ENCODE measurements around the gene CHN1. TPM values are rescaled to one million over a fixed set of nuclear protein-coding genes. Genes with fewer than 3 reads are reported as not detected.
A peak's percentile ranks its signal among the peaks of the same experiment; 100 is the strongest.

The CHN1 gene
- polyA plus RNA-seq, 2 donors, result 1.1 to 3.2 TPM

DNA sequence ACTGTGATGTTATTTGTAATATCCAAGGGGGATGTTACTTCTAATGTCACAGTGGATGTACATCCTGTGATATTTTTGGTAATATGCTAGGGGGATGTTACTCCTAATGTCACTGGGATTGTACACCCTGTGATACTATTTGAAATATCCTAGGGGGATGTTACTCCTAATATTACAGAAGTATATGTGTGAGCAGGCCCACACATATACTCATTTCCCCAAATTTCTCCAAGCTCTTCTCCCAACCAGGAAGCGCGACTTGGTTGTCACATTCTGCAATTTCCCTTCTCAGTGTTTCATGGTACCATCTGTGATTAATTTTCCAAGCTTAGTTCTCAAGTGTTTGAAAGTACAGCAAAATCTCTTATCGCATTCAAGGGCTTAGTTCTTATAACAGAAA, 29.5 kb upstream of the CHN1 start:
- Histone ChIP-seq H3K36me3 (ENCODE audit: control insufficient read depth in 2 of 2, insufficient read depth in 2 of 2, low read length in 1 of 2) (no peaks in the 10 kb centered on the region), H3K4me1 (ENCODE audit: control insufficient read depth in 2 of 2, insufficient read depth in 2 of 2, low read length in 1 of 2) (no peaks in the 10 kb centered on the region), H3K27ac (ENCODE audit: low read depth in 2 of 2, low read length in 1 of 2) (no peak overlapping the region), H3K9me3 (ENCODE audit: control insufficient read depth in 2 of 2, insufficient read depth in 1 of 2, low read depth in 1 of 2, low read length in 1 of 2) (no peaks in the 10 kb centered on the region), H3K27me3 (ENCODE audit: control insufficient read depth in 1 of 2, insufficient read depth in 2 of 2, low read length in 2 of 2) (no peaks in the 10 kb centered on the region), H3K4me3 (ENCODE audit: low read depth in 1 of 2, low read length in 2 of 2) (no peak overlapping the region)
- WGBS, 2 donors, result 92% methylated on average over 3 of the region's 3 CpGs

DNA sequence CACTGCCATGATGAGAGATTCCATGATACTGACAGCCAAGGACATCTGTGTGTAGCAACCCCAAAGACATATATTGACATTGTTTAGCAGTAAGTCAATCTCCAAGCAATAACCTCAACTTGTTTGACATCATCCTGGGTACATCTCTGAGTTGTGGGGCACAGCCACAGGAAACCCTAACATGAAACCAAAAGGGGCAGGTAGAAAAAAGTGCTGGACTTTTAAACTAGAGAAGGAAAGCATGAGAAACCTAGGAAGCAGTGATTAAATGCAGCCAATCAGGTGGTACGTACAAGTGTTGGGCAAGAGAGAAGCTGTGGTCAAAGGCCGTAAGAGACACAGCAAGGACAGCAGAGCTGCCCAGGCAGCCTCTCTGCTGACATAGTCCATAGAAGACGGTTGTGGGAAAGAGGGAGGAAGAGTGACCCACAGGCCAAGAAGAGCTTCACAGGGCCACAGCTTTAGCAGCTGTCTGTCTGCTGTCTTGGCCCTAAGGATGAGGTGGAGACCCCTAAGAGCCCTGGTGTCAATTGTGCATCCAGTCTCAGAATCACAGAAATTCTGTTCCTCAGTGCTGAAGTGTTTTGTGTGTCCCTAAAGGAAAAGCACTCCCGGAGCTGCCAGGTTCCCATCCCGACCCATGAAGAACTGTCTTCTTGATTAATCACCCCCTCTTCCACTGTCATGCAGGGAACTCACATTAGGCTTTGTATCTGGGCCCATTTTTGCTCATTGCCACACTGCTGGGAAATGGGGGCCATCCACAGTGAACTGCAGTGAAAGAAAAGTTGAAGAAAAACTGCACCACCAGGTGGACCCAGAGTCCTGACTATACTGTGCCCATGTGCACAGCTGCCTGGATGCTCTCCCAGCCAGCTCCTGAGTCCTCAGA, 25.4 kb upstream of the CHN1 start:
- no peak overlapping the region for H3K27ac ChIP-seq (ENCODE audit: low read depth in 2 of 2, low read length in 1 of 2)
- H3K36me3 ChIP-seq (ENCODE audit: control insufficient read depth in 2 of 2, insufficient read depth in 2 of 2, low read length in 1 of 2), result no peaks in the 10 kb centered on the region
- H3K27me3 ChIP-seq (ENCODE audit: control insufficient read depth in 1 of 2, insufficient read depth in 2 of 2, low read length in 2 of 2), result no peaks in the 10 kb centered on the region
- no peaks in the 10 kb centered on the region for H3K9me3 ChIP-seq (ENCODE audit: control insufficient read depth in 2 of 2, insufficient read depth in 1 of 2, low read depth in 1 of 2, low read length in 1 of 2)
- H3K4me1 ChIP-seq (ENCODE audit: control insufficient read depth in 2 of 2, insufficient read depth in 2 of 2, low read length in 1 of 2), result no peaks in the 10 kb centered on the region
- 74 to 80% methylated on average over 5 of the region's 5 CpGs for WGBS, 2 donors
- H3K4me3 ChIP-seq (ENCODE audit: low read depth in 1 of 2, low read length in 2 of 2), result no peak overlapping the region

DNA sequence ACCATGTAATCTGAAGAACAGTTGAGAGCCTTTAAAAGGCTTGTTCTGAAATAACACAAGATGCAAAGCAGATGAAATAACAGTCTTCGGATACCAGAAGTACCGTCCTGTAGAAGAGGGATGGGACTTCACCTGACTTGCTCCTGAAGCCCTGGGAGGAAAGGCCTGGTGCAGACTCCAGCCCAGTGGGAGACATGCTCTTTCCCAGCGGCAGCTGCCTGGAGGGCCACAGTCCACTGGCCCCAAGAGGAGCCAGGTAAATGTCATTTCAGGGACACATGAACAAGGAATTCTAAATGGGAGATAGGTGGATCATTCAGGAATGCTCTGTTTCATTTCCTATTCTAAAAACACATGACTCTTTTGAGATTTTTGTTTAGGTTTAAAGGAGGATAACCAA, 22.6 kb upstream of the CHN1 start:
- WGBS, 2 donors, result 96 to 97% methylated on average over 3 of the region's 3 CpGs

DNA sequence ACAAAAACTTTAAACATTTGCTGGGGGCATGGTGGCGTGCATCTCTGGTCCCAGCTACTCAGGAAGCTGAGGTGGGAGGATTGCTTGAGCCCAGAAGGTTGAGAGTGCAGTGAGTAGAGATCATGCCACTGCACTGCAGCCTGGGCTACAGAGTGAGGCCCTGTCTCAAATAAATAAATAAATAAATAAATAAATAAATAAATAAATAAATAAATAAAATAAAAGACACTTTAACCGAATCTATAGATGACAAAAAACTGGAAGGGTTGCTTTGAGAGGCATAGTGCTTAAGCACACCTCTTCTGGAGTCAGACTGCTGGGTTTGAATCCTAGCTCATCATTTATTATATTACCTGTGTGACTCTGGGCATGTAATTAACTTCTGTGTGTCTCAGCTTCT, 21.2 kb upstream of the CHN1 start:
- no peaks in the 10 kb centered on the region for H3K27me3 ChIP-seq (ENCODE audit: control insufficient read depth in 1 of 2, insufficient read depth in 2 of 2, low read length in 2 of 2)
- H3K4me3 ChIP-seq (ENCODE audit: low read depth in 1 of 2, low read length in 2 of 2), result no peak overlapping the region
- 90 to 93% methylated on average over 2 of the region's 2 CpGs for WGBS, 2 donors
- H3K9me3 ChIP-seq (ENCODE audit: control insufficient read depth in 2 of 2, insufficient read depth in 1 of 2, low read depth in 1 of 2, low read length in 1 of 2), result no peaks in the 10 kb centered on the region
- H3K36me3 ChIP-seq (ENCODE audit: control insufficient read depth in 2 of 2, insufficient read depth in 2 of 2, low read length in 1 of 2), result no peaks in the 10 kb centered on the region
- no peak overlapping the region for H3K27ac ChIP-seq (ENCODE audit: low read depth in 2 of 2, low read length in 1 of 2)
- no peaks in the 10 kb centered on the region for H3K4me1 ChIP-seq (ENCODE audit: control insufficient read depth in 2 of 2, insufficient read depth in 2 of 2, low read length in 1 of 2)

More for the DNA sequence above, 22.6 kb upstream of the CHN1 start:
- Histone ChIP-seq H3K9me3 (ENCODE audit: control insufficient read depth in 2 of 2, insufficient read depth in 1 of 2, low read depth in 1 of 2, low read length in 1 of 2) (no peaks in the 10 kb centered on the region), H3K4me1 (ENCODE audit: control insufficient read depth in 2 of 2, insufficient read depth in 2 of 2, low read length in 1 of 2) (no peaks in the 10 kb centered on the region), H3K4me3 (ENCODE audit: low read depth in 1 of 2, low read length in 2 of 2) (no peak overlapping the region), H3K36me3 (ENCODE audit: control insufficient read depth in 2 of 2, insufficient read depth in 2 of 2, low read length in 1 of 2) (no peaks in the 10 kb centered on the region), H3K27me3 (ENCODE audit: control insufficient read depth in 1 of 2, insufficient read depth in 2 of 2, low read length in 2 of 2) (no peaks in the 10 kb centered on the region), H3K27ac (ENCODE audit: low read depth in 2 of 2, low read length in 1 of 2) (peak overlapping the region; percentile 71 to 80)

DNA sequence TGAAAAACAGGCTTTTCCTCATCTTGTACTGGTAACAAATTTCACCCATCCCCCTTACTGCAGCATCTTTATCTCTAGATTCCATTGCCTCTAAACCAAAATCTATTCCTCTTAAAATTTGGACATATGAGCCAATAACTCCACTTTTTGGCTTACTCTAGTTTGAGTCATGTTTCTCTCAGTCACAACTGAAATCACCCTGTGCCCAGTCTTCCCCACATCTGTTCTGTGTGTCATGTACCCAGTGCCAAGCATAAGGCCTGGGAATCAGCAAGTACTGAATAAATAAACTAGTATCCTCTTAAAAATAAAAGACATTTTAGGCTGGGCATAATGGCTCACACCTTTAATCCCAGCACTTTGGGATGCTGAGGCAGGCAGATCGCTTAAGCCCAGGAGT, 20.8 kb upstream of the CHN1 start:
- WGBS, 2 donors, result 93 to 97% methylated on average over 1 of the region's 1 CpG
- Histone ChIP-seq H3K27me3 (ENCODE audit: control insufficient read depth in 1 of 2, insufficient read depth in 2 of 2, low read length in 2 of 2) (no peaks in the 10 kb centered on the region), H3K36me3 (ENCODE audit: control insufficient read depth in 2 of 2, insufficient read depth in 2 of 2, low read length in 1 of 2) (no peaks in the 10 kb centered on the region), H3K4me1 (ENCODE audit: control insufficient read depth in 2 of 2, insufficient read depth in 2 of 2, low read length in 1 of 2) (no peaks in the 10 kb centered on the region), H3K9me3 (ENCODE audit: control insufficient read depth in 2 of 2, insufficient read depth in 1 of 2, low read depth in 1 of 2, low read length in 1 of 2) (no peaks in the 10 kb centered on the region), H3K27ac (ENCODE audit: low read depth in 2 of 2, low read length in 1 of 2) (no peak overlapping the region), H3K4me3 (ENCODE audit: low read depth in 1 of 2, low read length in 2 of 2) (no peak overlapping the region)

DNA sequence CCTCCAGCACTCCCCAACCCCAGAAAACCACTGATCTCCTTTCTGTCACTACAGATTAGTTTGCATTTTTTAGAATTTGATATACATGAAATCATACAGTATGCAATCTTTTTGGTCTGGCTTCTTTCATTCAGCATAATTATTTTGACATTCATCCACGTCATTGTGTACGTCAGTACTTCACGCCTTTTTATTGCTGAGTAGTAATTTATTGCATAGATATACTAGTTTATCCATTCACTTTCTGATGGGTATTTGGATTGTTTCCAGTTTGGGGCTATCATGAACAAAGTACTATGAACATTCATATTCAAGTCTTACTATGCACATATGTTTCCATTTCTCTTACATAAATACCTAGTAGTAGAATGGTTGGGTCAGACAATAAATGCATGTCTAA, 20.1 kb upstream of the CHN1 start:
- Histone ChIP-seq H3K27me3 (ENCODE audit: control insufficient read depth in 1 of 2, insufficient read depth in 2 of 2, low read length in 2 of 2) (no peaks in the 10 kb centered on the region), H3K27ac (ENCODE audit: low read depth in 2 of 2, low read length in 1 of 2) (no peak overlapping the region), H3K9me3 (ENCODE audit: control insufficient read depth in 2 of 2, insufficient read depth in 1 of 2, low read depth in 1 of 2, low read length in 1 of 2) (no peaks in the 10 kb centered on the region), H3K36me3 (ENCODE audit: control insufficient read depth in 2 of 2, insufficient read depth in 2 of 2, low read length in 1 of 2) (no peaks in the 10 kb centered on the region), H3K4me3 (ENCODE audit: low read depth in 1 of 2, low read length in 2 of 2) (no peak overlapping the region), H3K4me1 (ENCODE audit: control insufficient read depth in 2 of 2, insufficient read depth in 2 of 2, low read length in 1 of 2) (no peaks in the 10 kb centered on the region)
- 83 to 89% methylated on average over 3 of the region's 3 CpGs for WGBS, 2 donors

DNA sequence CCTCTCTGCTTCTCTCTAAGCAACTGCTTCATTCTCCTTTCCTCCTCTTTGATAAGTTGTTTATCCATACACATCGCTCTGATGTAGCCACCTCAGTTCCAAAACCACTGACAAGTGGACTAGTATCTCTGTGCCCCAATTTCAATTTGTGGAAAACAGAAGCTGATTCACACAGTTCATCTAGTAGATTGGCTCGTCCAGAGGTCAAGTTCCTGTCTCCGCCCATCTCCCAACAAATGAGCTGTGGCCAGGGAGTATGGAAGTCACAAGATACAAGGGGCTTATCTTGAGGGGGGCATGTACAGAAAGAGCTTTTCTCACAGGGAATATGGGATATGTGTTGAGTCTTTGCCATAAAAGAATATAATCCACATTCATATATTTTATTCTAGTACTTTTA, 17.7 kb upstream of the CHN1 start:
- Histone ChIP-seq H3K36me3 (ENCODE audit: control insufficient read depth in 2 of 2, insufficient read depth in 2 of 2, low read length in 1 of 2) (no peaks in the 10 kb centered on the region), H3K9me3 (ENCODE audit: control insufficient read depth in 2 of 2, insufficient read depth in 1 of 2, low read depth in 1 of 2, low read length in 1 of 2) (no peaks in the 10 kb centered on the region), H3K27me3 (ENCODE audit: control insufficient read depth in 1 of 2, insufficient read depth in 2 of 2, low read length in 2 of 2) (no peaks in the 10 kb centered on the region), H3K4me1 (ENCODE audit: control insufficient read depth in 2 of 2, insufficient read depth in 2 of 2, low read length in 1 of 2) (no peaks in the 10 kb centered on the region), H3K27ac (ENCODE audit: low read depth in 2 of 2, low read length in 1 of 2) (no peak overlapping the region), H3K4me3 (ENCODE audit: low read depth in 1 of 2, low read length in 2 of 2) (no peak overlapping the region)
- 77 to 80% methylated on average over 3 of the region's 3 CpGs for WGBS, 2 donors

DNA sequence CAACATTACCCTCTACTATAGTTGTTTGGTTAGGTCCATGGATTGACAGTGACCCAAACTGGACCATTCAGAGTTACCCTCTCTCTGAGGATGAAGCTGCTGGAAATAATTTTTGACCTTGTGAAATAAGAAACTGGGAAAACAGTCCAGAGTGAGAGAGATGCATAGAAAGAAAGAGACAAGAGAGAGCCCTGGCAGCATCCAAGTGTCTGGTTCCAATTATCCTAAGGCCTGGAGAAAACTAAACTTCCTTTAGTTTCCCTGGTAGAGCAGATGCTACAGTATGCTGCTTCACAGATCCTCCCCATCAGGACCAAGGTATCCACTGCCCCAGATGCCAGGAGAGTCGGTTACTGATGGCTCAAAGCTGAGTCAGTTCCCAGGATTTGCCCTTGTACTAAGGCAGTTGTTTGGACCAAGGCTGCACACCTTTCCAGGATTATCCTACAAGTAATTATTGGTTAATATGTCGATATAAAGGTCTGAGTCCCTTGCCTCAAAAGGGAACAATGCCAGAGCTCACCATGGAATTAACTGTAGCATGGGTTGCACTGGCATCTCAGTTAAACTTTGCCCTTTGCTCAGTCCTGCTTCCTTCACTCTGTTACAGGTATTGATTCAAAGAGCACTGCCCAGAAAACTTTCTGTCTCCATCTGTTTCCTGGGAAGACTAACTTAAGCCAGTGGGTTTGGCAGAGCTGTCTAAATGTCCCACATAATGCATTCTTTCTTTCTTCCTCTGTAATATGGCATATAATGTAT, 14.6 kb upstream of the CHN1 start:
- Histone ChIP-seq H3K9me3 (ENCODE audit: control insufficient read depth in 2 of 2, insufficient read depth in 1 of 2, low read depth in 1 of 2, low read length in 1 of 2) (no peaks in the 10 kb centered on the region), H3K27ac (ENCODE audit: low read depth in 2 of 2, low read length in 1 of 2) (no peak overlapping the region), H3K27me3 (ENCODE audit: control insufficient read depth in 1 of 2, insufficient read depth in 2 of 2, low read length in 2 of 2) (no peaks in the 10 kb centered on the region), H3K4me1 (ENCODE audit: control insufficient read depth in 2 of 2, insufficient read depth in 2 of 2, low read length in 1 of 2) (no peaks in the 10 kb centered on the region), H3K4me3 (ENCODE audit: low read depth in 1 of 2, low read length in 2 of 2) (no peak overlapping the region), H3K36me3 (ENCODE audit: control insufficient read depth in 2 of 2, insufficient read depth in 2 of 2, low read length in 1 of 2) (no peaks in the 10 kb centered on the region)
- 84 to 86% methylated on average over 2 of the region's 2 CpGs for WGBS, 2 donors

DNA sequence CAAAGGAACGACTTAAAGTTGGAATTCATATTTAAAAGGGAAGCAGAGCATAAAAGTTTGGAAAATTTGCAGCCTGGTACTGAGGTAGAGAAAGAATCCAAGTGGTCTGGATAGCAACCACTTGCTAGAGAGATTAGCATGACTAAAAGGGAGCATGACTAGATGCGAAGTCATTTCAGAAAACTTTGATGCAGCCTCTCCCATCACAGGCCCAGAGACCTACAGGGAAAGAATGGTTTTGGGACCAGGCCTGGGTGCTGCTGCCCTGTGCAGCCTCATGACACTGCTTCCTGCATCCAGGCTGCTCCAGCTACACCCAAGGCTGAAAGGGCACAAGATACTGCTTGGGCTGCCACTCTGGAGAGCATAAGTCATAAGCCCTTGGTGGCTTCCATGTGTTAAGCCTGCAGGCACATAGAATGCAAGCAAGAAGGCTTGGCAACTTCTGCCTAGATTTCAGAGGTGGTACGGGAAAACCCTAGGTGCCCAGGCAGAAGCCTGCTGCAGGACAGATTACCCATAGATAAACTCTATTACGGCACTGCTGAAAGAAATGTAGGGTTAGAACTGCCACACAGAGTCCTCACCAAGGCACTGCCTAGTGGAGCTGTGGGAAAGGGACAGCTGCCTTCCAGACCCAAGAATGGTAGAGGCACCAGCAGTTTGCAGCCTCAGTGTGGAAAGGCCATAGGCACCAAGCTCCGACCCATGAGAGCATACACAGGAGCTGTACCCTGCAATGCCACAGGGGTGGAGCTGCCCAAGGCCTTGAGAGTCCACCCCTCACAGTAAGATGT, 12.6 kb upstream of the CHN1 start:
- Histone ChIP-seq H3K4me1 (ENCODE audit: control insufficient read depth in 2 of 2, insufficient read depth in 2 of 2, low read length in 1 of 2) (no peaks in the 10 kb centered on the region), H3K4me3 (ENCODE audit: low read depth in 1 of 2, low read length in 2 of 2) (no peak overlapping the region), H3K27ac (ENCODE audit: low read depth in 2 of 2, low read length in 1 of 2) (no peak overlapping the region), H3K36me3 (ENCODE audit: control insufficient read depth in 2 of 2, insufficient read depth in 2 of 2, low read length in 1 of 2) (no peaks in the 10 kb centered on the region), H3K9me3 (ENCODE audit: control insufficient read depth in 2 of 2, insufficient read depth in 1 of 2, low read depth in 1 of 2, low read length in 1 of 2) (no peaks in the 10 kb centered on the region), H3K27me3 (ENCODE audit: control insufficient read depth in 1 of 2, insufficient read depth in 2 of 2, low read length in 2 of 2) (no peaks in the 10 kb centered on the region)
- WGBS, 2 donors, result 91 to 92% methylated on average over 5 of the region's 5 CpGs
